Spleen (tissue), 7 donors: ENCODE results near the gene IQCE.

Experiments
- CTCF ChIP-seq, 11 experiments: fragments of 200-600 bp in 7 of 11; fragments of 450-650 bp in 4 of 11; sonication (generic) in 4 of 11; IDR thresholded peaks in 8 of 11; conservative IDR thresholded peaks in 3 of 11; 1 replicate in 7 of 11; 2 replicates in 4 of 11; pipeline versions ENCODE4 v1.4.0 to v1.8.0; 2016 to 2021; ENCODE audit warnings: antibody characterized with exemption in 11 of 11, inconsistent platforms in 4 of 11, mild to moderate bottlenecking in 1 of 11
- POLR2A ChIP-seq, 3 donors: fragments of 450-650 bp; IDR thresholded peaks; one replicate each; pipeline ENCODE4 v1.5.1; 2017; ENCODE audit warnings: antibody characterized with exemption in 3 of 3, mild to moderate bottlenecking in 1 of 3
- POLR2AphosphoS5 ChIP-seq, 3 donors: sonication (generic); formaldehyde crosslinking; IDR thresholded peaks; one replicate each; pipeline ENCODE4 v1.5.1; 2017; ENCODE audit warnings: antibody characterized with exemption in 3 of 3
- donor health status: DM: no; HTN: no; CAD: no; lungs with moderate emphysema.
- donor health status: DM: no; HTN: no; CAD: no.
- donor health status: DM: no; HTN: no; CAD: no.

DNA sequence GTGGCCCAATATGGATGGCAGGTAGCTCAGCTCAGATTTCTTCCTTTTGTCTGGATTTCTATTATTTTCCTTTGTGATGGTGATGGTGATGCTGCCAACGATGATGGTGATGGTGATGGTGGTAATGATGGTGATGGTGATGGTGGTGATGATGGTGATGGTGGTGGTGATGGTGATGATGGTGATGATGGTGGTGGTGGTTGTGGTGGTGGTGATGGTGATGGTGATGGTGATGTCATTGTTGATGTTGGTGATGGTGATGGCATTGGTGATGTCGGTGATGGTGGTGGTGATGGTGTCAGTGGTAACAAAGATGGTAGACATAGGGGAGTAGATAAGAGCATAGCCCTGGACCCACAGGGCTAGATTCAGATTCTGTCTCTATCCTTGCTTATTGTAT is 98.4 kb downstream of the IQCE start:
- TF ChIP-seq POLR2AphosphoS5 (IDR thresholded peaks at IDR 0.05) = no peak
- TF ChIP-seq CTCF (IDR thresholded peaks at IDR 0.05 in 8 of 11, conservative IDR thresholded peaks at IDR 0.05 in 3 of 11) = no peak
- no peak for TF ChIP-seq POLR2A (IDR thresholded peaks at IDR 0.05)
